Activated naive CD4-positive, alpha-beta T cell treated with anti-CD3 and anti-CD28 coated beads, Interleukin-2, amount 50 U/mL, for 24 hours (primary cell): ENCODE measurements around the gene EP300.
A peak's percentile ranks its signal among the peaks of the same experiment; 100 is the strongest.

Experiments
- H3K27ac Mint-ChIP-seq: one replicate; pipeline ENCODE4 v1.8.0; 2021; ENCODE audit warnings: mild to moderate bottlenecking, mixed read lengths
- H3K27me3 Mint-ChIP-seq: one replicate; pipeline ENCODE4 v1.8.0; 2021; ENCODE audit warnings: mixed read lengths
- H3K36me3 Mint-ChIP-seq: one replicate; pipeline ENCODE4 v1.8.0; 2021; ENCODE audit warnings: mixed read lengths
- H3K4me1 Mint-ChIP-seq: one replicate; pipeline ENCODE4 v1.8.0; 2021; ENCODE audit warnings: mixed read lengths
- H3K4me3 Mint-ChIP-seq: one replicate; pipeline ENCODE4 v1.8.0; 2021; ENCODE audit warnings: mild to moderate bottlenecking, mixed read lengths
- H3K9me3 Mint-ChIP-seq: one replicate; pipeline ENCODE4 v1.8.0; 2021; ENCODE audit warnings: mixed read lengths

The EP300 gene

DNA sequence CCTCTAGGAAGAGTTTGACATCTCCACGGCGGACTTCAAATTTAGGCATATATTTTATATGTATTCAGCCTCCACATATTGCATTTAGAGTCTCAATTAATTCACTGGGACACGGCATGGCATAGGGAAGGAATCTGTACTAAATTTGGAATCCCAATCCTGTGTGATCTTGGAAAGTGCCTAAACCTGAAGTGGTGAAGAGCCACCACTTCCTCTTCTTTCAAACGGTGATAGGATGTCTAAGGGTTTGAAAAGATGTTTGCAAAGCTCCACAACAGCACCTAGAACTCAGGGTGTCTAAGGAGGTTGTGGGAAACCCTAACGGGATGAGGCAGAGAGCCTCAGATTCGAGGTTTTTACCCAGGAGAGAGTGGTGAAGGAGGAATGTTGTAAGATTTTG is 111.7 kb downstream of the EP300 start:
- Mint-ChIP-seq H3K4me1 (peaks cover 32% of the 10 kb centered on the region), H3K4me3 (no peak overlapping the region), H3K27me3 (no peaks in the 10 kb centered on the region), H3K9me3 (no peaks in the 10 kb centered on the region), H3K36me3 (peaks cover 3% of the 10 kb centered on the region), H3K27ac (no peak overlapping the region)

DNA sequence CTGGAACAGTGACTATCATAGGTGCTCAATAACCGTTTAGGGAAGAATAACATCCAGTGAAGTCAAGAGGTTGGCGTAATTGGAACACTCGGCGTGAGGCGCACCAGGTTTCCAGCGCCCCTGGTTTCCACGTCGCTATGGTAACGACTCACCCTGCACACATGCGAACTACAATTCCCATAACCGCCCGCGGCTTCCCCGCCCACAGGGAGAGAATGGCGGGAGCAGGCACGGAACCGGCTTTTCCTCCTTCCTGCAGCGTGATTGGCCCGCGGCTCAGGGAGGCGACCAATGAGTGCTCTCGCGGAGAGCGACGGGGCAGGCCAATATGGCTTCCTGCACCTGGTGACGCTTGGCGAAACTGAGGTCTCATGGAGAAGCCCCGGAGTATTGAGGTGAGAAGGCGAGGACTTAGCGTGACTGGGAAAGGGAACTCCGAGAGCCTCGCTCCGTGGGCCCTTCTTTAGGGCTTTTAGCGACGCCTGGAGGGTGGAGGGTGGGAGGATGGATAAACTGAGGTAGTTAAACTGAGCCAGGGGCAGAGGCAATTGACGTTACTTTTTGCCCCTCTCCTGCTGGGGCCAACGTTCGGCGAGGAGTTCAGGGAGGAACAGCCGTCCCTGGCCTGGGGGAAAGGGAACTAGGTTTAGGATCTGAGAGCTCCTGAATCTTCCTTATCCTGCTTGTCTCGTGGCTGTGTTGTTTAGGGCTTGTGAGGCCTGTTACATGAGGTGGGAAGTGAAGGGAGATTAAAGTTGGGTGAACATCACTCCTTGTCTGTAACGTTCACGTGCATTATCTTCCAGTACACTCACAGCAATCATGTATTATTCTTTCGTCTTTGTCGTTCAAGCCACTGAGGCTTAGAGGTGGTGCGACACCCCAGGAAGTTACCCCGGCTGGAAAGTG is 112.9 kb downstream of the EP300 start, which contains the start of gene L3MBTL2:
TSS of gene L3MBTL2 (plus strand) at position 321 of the 909 bp plus-strand sequence. CDS start at position 372, 51 bp downstream.
- Mint-ChIP-seq H3K4me3 (peak within 1 kb of the TSS; percentile 97), H3K27me3 (no peaks in the 10 kb centered on the region), H3K9me3 (no peaks in the 10 kb centered on the region), H3K36me3 (peaks cover 3% of the 10 kb centered on the region), H3K4me1 (peaks cover 39% of the 10 kb centered on the region), H3K27ac (peak within 1 kb of the TSS; percentile 97)

DNA sequence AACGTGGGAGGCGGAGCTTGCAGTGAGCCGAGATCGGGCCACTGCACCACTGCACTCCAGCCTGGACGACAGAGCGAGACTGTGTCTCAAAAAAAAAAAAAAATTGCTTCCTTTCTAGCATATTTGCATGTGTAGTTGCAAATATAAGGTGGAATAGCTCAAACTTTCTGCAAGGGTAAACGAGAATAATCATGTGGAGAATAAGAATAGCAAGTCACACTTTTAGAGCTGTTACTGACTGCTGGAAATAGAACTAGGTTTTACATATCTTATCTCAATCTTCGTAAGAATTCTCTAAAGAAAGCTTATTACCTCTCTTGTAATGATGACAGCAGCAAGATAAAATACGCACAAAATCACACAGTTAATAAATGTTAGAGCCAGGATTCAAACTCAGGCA is 114.3 kb downstream of the EP300 start:
- Mint-ChIP-seq H3K27ac (no peak overlapping the region), H3K27me3 (no peaks in the 10 kb centered on the region), H3K4me3 (peak overlapping the region; percentile 71), H3K9me3 (no peaks in the 10 kb centered on the region), H3K36me3 (peaks cover 5% of the 10 kb centered on the region), H3K4me1 (peaks cover 39% of the 10 kb centered on the region)

DNA sequence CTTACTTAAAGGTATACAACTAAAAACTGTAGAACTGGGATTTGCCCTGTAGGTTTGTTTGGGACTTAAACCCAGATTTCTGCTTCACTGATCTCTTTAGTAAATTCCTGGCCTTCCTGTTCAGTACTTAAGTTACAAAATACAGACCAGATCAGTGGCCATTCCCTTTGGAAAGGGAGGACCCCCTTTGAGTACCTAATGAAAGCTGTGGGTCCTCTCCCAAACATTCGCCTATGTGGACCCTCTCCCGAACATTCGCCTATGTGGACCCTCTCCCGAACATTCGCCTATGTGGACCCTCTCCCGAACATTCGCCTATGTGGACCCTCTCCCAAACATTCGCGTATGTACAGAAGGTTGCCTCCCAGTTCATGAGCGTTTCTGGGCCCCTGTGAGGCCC is 123.0 kb downstream of the EP300 start:
- Mint-ChIP-seq H3K4me3 (no peak overlapping the region), H3K27me3 (no peaks in the 10 kb centered on the region), H3K36me3 (peaks cover 21% of the 10 kb centered on the region), H3K27ac (no peak overlapping the region), H3K4me1 (peaks cover 26% of the 10 kb centered on the region), H3K9me3 (no peaks in the 10 kb centered on the region)

DNA sequence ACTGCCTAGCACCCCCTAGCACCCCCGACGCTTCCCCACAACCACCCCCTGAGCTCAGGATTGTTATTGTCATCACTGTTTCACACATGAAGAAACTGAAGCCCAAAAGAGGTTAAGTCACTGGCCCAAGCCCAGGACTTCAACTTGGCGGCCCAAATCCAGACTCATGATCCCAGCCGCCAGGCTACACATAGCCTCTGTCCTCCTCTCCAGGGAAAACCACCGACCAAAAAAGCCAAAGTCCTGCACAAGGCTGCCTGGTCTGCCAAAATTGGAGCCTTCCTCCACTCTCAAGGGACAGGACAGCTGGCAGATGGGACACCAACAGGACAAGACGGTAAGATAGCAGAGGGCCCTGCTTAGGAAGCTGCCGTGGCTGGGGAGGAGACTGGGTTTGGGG is 123.5 kb downstream of the EP300 start:
- H3K9me3 Mint-ChIP-seq = no peaks in the 10 kb centered on the region
- H3K27me3 Mint-ChIP-seq = no peaks in the 10 kb centered on the region
- no peak overlapping the region for H3K4me3 Mint-ChIP-seq
- H3K27ac Mint-ChIP-seq = no peak overlapping the region
- peaks cover 19% of the 10 kb centered on the region for H3K36me3 Mint-ChIP-seq
- peaks cover 26% of the 10 kb centered on the region for H3K4me1 Mint-ChIP-seq

DNA sequence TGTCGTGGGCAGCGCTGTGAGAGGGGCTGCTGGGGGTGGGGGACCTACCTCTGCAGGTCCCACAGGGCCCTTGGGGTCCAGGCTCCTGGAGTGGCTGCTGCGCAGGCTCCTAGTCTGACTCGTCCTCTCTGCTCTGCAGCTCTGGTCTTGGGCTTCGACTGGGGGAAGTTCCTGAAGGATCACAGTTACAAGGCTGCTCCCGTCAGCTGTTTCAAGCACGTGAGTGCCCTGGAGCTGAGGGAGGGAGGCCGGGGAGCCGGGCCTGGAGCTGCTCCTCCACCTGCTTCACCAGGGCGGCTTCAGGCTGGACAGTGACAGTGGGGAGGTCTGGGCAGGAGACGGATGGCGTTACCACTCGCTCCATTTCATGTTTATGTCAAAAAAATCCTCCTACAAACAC is 124.6 kb downstream of the EP300 start:
- no peaks in the 10 kb centered on the region for H3K27me3 Mint-ChIP-seq
- H3K27ac Mint-ChIP-seq = peak overlapping the region; percentile 86

DNA sequence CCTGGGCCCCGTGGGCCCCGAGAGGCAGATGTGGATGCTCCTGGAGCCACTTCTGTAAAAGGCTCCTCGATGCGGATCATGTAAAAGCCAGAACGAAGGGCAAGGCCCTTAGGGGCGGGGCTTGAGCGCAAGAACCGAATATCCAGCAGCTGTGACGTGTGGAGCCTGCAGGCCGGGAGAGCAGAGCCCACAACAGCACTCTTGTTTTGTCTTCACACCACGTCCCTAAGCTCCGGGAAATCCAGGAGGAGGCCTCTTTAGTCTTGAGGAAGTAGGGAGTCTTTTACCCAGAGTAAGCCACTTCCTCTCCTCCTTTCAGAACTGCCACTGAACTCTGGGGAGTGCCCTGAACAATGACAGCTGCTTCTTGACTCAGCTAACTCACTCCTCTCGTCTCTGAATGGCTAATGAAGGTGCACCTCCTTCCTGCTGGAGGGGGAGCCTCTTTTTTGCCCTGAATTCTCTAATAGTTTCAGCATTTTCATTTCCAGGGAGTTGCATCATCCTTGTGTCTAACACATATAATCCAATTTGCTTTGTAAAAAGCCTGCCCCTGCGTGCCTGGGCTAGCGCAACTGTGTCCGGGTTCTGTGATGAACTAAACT is 125.3 kb downstream of the EP300 start:
- H3K4me1 Mint-ChIP-seq = peaks cover 26% of the 10 kb centered on the region
- no peaks in the 10 kb centered on the region for H3K27me3 Mint-ChIP-seq
- peak overlapping the region; percentile 76 for H3K4me3 Mint-ChIP-seq
- H3K36me3 Mint-ChIP-seq = peaks cover 20% of the 10 kb centered on the region
- H3K27ac Mint-ChIP-seq = peak overlapping the region; percentile 86
- no peaks in the 10 kb centered on the region for H3K9me3 Mint-ChIP-seq

More for the DNA sequence above, 124.6 kb downstream of the EP300 start:
- Mint-ChIP-seq H3K4me1 (peaks cover 26% of the 10 kb centered on the region), H3K9me3 (no peaks in the 10 kb centered on the region), H3K4me3 (no peak overlapping the region), H3K36me3 (peaks cover 21% of the 10 kb centered on the region)

DNA sequence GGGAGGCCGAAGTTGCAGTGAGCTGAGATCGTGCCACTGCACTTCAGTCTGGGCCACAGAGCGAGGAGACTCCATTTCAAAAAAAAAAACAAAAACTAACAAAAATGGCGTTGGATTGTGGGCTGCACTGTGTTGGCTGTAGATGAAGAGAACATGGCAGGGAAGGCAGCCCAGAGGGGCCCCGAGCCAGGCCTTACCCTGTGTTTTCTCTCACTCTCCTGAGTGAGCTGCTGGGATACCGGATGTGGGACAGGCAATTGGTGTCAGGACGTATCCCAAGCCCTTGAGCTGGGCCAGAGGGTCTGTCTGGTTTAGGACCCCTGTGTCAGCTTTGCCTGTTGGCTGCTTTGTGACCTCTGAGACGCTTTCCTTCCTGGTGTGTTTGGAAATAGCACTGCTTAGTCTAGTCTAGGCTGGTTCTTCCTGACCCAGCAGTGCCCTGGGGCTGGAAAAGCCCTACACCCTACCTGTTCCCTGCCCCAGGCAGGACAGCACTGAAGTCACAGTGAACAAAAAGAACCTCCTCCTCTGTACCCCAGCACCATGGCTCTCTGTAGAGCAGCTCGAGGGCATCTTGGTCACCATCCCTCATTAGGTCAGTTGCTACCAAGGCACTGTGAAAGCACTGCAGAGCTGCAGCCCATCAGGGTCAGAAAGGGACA is 130.6 kb downstream of the EP300 start:
- H3K36me3 Mint-ChIP-seq = peaks cover 3% of the 10 kb centered on the region
- H3K27ac Mint-ChIP-seq = no peak overlapping the region
- no peaks in the 10 kb centered on the region for H3K9me3 Mint-ChIP-seq
- H3K4me1 Mint-ChIP-seq = peaks cover 3% of the 10 kb centered on the region
- no peaks in the 10 kb centered on the region for H3K27me3 Mint-ChIP-seq
- H3K4me3 Mint-ChIP-seq = no peak overlapping the region

DNA sequence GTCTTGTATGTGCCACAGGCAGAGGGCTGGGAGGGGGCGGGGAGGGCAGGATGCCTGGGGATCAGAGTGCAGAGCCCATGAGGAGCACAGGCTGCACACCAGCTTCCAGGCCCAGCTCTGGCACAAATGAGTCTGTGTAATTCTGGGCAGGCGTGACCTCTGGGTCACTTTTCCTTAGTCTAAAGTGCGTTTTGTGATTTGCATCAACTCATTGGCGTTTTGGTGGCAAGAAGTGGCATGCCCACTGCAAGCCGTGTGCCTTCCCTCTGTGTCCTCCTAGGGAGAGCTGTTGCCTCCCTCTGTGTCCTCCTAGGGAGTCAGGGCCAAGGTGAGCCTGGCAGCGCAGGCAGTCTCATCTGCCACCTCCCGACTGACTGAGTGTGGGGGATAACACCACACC is 131.1 kb downstream of the EP300 start:
- no peak overlapping the region for H3K4me3 Mint-ChIP-seq
- H3K36me3 Mint-ChIP-seq = peaks cover 3% of the 10 kb centered on the region
- no peaks in the 10 kb centered on the region for H3K9me3 Mint-ChIP-seq
- no peak overlapping the region for H3K27ac Mint-ChIP-seq
- no peaks in the 10 kb centered on the region for H3K4me1 Mint-ChIP-seq
- H3K27me3 Mint-ChIP-seq = no peaks in the 10 kb centered on the region

DNA sequence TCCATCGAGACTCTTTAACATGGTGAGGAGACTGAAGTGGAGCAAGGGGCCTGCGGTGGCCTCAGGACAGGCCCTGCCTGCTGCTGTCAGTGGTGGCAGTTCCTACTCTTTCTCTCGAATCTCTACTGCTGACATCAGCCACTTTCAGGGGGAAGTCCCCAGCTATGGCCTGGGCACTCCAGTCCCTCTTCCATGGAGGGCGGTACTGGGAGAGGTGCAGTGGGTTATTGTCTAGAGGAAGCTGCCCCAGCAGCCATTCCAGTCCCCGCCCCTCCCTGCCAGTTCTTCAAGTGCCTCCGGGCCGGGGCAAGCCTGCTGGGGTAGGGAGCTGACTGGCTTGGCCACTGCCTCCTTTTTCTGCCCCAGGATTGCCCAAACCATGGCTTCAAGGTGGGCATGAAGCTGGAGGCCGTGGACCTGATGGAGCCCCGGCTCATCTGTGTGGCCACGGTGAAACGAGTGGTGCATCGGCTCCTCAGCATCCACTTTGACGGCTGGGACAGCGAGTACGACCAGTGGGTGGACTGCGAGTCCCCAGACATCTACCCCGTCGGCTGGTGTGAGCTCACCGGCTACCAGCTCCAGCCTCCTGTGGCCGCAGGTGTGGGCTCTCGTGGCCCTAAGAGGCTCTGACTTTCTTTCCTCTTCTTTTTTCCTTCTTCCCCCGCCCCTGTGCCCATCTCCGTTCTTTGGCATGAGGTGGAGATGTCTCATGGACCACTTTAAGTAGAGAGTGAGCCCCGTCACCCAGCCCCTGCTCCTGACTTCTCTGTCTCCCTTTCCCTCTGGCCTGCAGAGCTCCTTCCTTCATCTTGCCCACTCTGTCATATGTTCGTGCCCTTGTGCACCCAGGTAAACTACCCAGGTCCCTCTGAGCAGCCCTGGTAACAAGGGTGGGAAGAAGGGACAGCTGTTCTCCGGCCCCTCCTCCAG is 134.6 kb downstream of the EP300 start:
- Mint-ChIP-seq H3K4me3 (no peak overlapping the region), H3K36me3 (no peaks in the 10 kb centered on the region), H3K27me3 (no peaks in the 10 kb centered on the region), H3K4me1 (no peaks in the 10 kb centered on the region), H3K27ac (no peak overlapping the region), H3K9me3 (no peaks in the 10 kb centered on the region)

DNA sequence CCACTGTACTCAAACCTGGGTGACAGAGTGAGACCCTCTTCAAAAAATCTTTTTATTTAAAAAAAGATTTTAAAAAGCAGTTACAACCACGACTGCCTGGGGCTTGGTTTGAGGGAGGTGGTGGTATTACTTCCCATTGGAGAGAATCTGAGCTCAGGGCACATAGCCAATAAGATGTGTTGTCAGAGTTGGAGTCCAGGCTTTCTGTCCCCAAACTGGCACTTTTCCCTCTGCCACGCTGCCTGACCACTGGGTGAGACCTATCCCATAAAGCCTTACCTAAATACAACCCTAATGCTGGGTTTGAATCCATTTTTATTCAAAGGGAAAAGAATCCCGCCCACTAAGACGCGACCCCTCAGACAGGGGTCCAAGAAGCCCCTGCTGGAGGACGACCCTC is 136.8 kb downstream of the EP300 start:
- H3K27ac Mint-ChIP-seq = no peak overlapping the region
- no peaks in the 10 kb centered on the region for H3K4me1 Mint-ChIP-seq
- no peaks in the 10 kb centered on the region for H3K27me3 Mint-ChIP-seq
- no peaks in the 10 kb centered on the region for H3K9me3 Mint-ChIP-seq
- no peaks in the 10 kb centered on the region for H3K36me3 Mint-ChIP-seq
- no peak overlapping the region for H3K4me3 Mint-ChIP-seq
